Measurements from ENCODE around the gene CAB39L. TPM values are rescaled to one million over a fixed set of nuclear protein-coding genes. Genes with fewer than 3 reads are reported as not detected.

Gene CAB39L
- polyA plus RNA-seq, 2 of the 4 experiments (the other 2 are of a cell fraction), result 2.3 to 5.2 TPM

Other genes with a start within 250 kb of the CAB39L start
- gene MLNR, start 223.7 kb downstream of the CAB39L start, polyA plus RNA-seq (2011; rRNA removed), result 0.30 TPM in 1 of 2 replicates, not detected in the other
- gene MLNR, start 223.7 kb downstream of the CAB39L start, polyA plus RNA-seq (2017; fragmentation: RNase III; extraction: RNeasy Plus Mini Kit Qiagen cat#74134 plus additional on column Dnase treatment), result 0.51 to 0.63 TPM (median 0.54 TPM) in 3 replicates
- gene CDADC1, start 196.1 kb downstream of the CAB39L start, polyA plus RNA-seq (2011; rRNA removed), result 5.6 and 9.6 TPM in 2 replicates
- gene CDADC1, start 196.1 kb downstream of the CAB39L start, polyA plus RNA-seq (2017; fragmentation: RNase III; extraction: RNeasy Plus Mini Kit Qiagen cat#74134 plus additional on column Dnase treatment), result 3.8 to 5.2 TPM (median 4.3 TPM) in 3 replicates
- 3.9 and 4.6 TPM in 2 replicates for gene SETDB2, start 210 bp upstream of the CAB39L start, polyA plus RNA-seq (2011; rRNA removed)
- 1.3 to 1.7 TPM (median 1.3 TPM) in 3 replicates for gene SETDB2, start 210 bp upstream of the CAB39L start, polyA plus RNA-seq (2017; fragmentation: RNase III; extraction: RNeasy Plus Mini Kit Qiagen cat#74134 plus additional on column Dnase treatment)
- gene PHF11, start 51.9 kb upstream of the CAB39L start, polyA plus RNA-seq (2011; rRNA removed), result 11.7 and 13.4 TPM in 2 replicates
- gene PHF11, start 51.9 kb upstream of the CAB39L start, polyA plus RNA-seq (2017; fragmentation: RNase III; extraction: RNeasy Plus Mini Kit Qiagen cat#74134 plus additional on column Dnase treatment), result 7.1 to 9.0 TPM (median 7.7 TPM) in 3 replicates
- 15.8 and 20.7 TPM in 2 replicates for gene RCBTB1, start 141.5 kb upstream of the CAB39L start, polyA plus RNA-seq (2011; rRNA removed)
- gene RCBTB1, start 141.5 kb upstream of the CAB39L start, polyA plus RNA-seq (2017; fragmentation: RNase III; extraction: RNeasy Plus Mini Kit Qiagen cat#74134 plus additional on column Dnase treatment), result 10.2 to 11.9 TPM (median 10.6 TPM) in 3 replicates
- not detected in 2 replicates for gene ARL11, start 184.4 kb upstream of the CAB39L start, polyA plus RNA-seq (2011; rRNA removed)
- gene ARL11, start 184.4 kb upstream of the CAB39L start, polyA plus RNA-seq (2017; fragmentation: RNase III; extraction: RNeasy Plus Mini Kit Qiagen cat#74134 plus additional on column Dnase treatment), result not detected in 3 replicates
- gene EBPL, start 247.4 kb upstream of the CAB39L start, polyA plus RNA-seq (2011; rRNA removed), result 94.4 and 95.0 TPM in 2 replicates
- gene EBPL, start 247.4 kb upstream of the CAB39L start, polyA plus RNA-seq (2017; fragmentation: RNase III; extraction: RNeasy Plus Mini Kit Qiagen cat#74134 plus additional on column Dnase treatment), result 51.8 to 56.7 TPM (median 53.1 TPM) in 3 replicates